GM21390 (cell line): ENCODE results near the gene OR10H3.
"Not testable (repeated sequence)": the region's sequence is repeated elsewhere in the genome, so short reads cannot be mapped to it uniquely, and the experiment has no call there.

Source experiments
- ATAC-seq: cut with Tn5 transposase; IDR thresholded peaks from one replicate; pipeline ENCODE4 v1.9.1; 2021; ENCODE audit not compliant: unreplicated experiment

OR10H3 gene

GRCh38 chr19:15776991-15777970 lies 39.5 kb downstream of the OR10H3 start:
- no peak for ATAC-seq

- no peak for ATAC-seq
Observed at GRCh38 chr19:15779756-15780476, 42.1 kb downstream of the OR10H3 start.

GRCh38 chr19:15780610-15781418 lies 43.0 kb downstream of the OR10H3 start:
- no peak for ATAC-seq

GRCh38 chr19:15781661-15782060 lies 43.9 kb downstream of the OR10H3 start:
- no peak for ATAC-seq

- no peak for ATAC-seq
Observed at GRCh38 chr19:15782211-15782610, 44.4 kb downstream of the OR10H3 start.

- not testable (repeated sequence) for ATAC-seq
Observed at GRCh38 chr19:15782896-15783295, 45.1 kb downstream of the OR10H3 start.

GRCh38 chr19:15787611-15788155 lies 49.9 kb downstream of the OR10H3 start, which contains the start of gene OR10H5:
Gene OR10H5 (plus strand): TSS chr19:15787661. CDS start chr19:15794049, 6,388 bp downstream.
- ATAC-seq, result no peak

- no peak for ATAC-seq
Observed at GRCh38 chr19:15788594-15789270, 50.9 kb downstream of the OR10H3 start.

- ATAC-seq, result no peak
Observed at GRCh38 chr19:15790096-15790495, 52.3 kb downstream of the OR10H3 start.
